GM23338 (cell line): ENCODE results near the gene TRAF3. TPM values are rescaled to one million over a fixed set of nuclear protein-coding genes. Genes with fewer than 3 reads are reported as not detected.

Experiments
- ATAC-seq: fragments of 200-7000 bp; cut with Tn5 transposase; 3 replicates; pipeline ENCODE4 v1.9.1; 2020
- DNase-seq: peaks from one replicate; pipeline ENCODE4 v3.0.0-alpha.2; 2015; ENCODE audit warnings: low spot score
- H2AFZ ChIP-seq: fragments of 200-600 bp; sonication (generic); 2 replicates; pipeline ENCODE4 v1.8.0; 2016; ENCODE audit warnings: antibody characterized with exemption, mild to moderate bottlenecking, moderate library complexity
- H3F3A ChIP-seq: fragments of 200-600 bp; sonication (generic); replicated peaks from 2 replicates; pipeline ENCODE4 v1.8.0; 2017; ENCODE audit warnings: antibody characterized with exemption, mixed run types, low read depth
- H3K27ac ChIP-seq: fragments of 200-600 bp; sonication (generic); 2 replicates; pipeline ENCODE4 v1.6.1; 2016; ENCODE audit warnings: low read depth
- H3K27me3 ChIP-seq: fragments of 200-600 bp; sonication (generic); 2 replicates; pipeline ENCODE4 v1.8.0; 2016; ENCODE audit warnings: mild to moderate bottlenecking, mixed run types, moderate library complexity; ENCODE audit not compliant: insufficient read depth
- H3K36me3 ChIP-seq: fragments of 200-600 bp; sonication (generic); 2 replicates; pipeline ENCODE4 v1.8.0; 2016; ENCODE audit warnings: mild to moderate bottlenecking; ENCODE audit not compliant: insufficient read depth
- H3K4me1 ChIP-seq: fragments of 200-600 bp; sonication (generic); 2 replicates; pipeline ENCODE4 v1.8.0; 2016; ENCODE audit warnings: mild to moderate bottlenecking, moderate library complexity; ENCODE audit not compliant: insufficient read depth
- H3K4me2 ChIP-seq: fragments of 200-600 bp; sonication (generic); 2 replicates; pipeline ENCODE4 v1.7.1; 2017; ENCODE audit warnings: mixed run types
- H3K4me3 ChIP-seq: fragments of 200-600 bp; sonication (generic); 2 replicates; pipeline ENCODE4 v1.6.1; 2016; ENCODE audit warnings: mixed run types
- H3K79me2 ChIP-seq: fragments of 200-600 bp; sonication (generic); replicated peaks from 2 replicates; pipeline ENCODE4 v1.8.0; 2017; ENCODE audit warnings: mild to moderate bottlenecking; ENCODE audit not compliant: insufficient read depth
- H3K9me2 ChIP-seq: fragments of 200-600 bp; sonication (generic); 2 replicates; pipeline ENCODE4 v1.8.0; 2017; ENCODE audit not compliant: insufficient read depth
- H4K20me1 ChIP-seq: fragments of 200-600 bp; sonication (generic); replicated peaks from 2 replicates; pipeline ENCODE4 v1.8.0; 2017; ENCODE audit warnings: mild to moderate bottlenecking; ENCODE audit not compliant: insufficient read depth
- H3K27ac Mint-ChIP-seq: 2 replicates; pipeline ENCODE4 v1.8.0; 2020; ENCODE audit warnings: inconsistent platforms, mild to moderate bottlenecking, moderate library complexity, mixed read lengths
- H3K27me3 Mint-ChIP-seq: 3 replicates; pipeline ENCODE4 v1.8.0; 2022; ENCODE audit warnings: low read depth, mild to moderate bottlenecking, moderate library complexity, mixed read lengths, inconsistent platforms; ENCODE audit not compliant: insufficient read depth, poor library complexity
- H3K36me3 Mint-ChIP-seq: 3 replicates; pipeline ENCODE4 v1.8.0; 2021; ENCODE audit warnings: low read depth, mild to moderate bottlenecking, inconsistent platforms, moderate library complexity, mixed read lengths
- H3K4me1 Mint-ChIP-seq: 3 replicates; pipeline ENCODE4 v1.8.0; 2020; ENCODE audit warnings: mild to moderate bottlenecking, inconsistent platforms, mixed read lengths
- H3K4me3 Mint-ChIP-seq: 3 replicates; pipeline ENCODE4 v1.8.0; 2021; ENCODE audit warnings: moderate library complexity, mild to moderate bottlenecking, inconsistent platforms, mixed read lengths
- H3K9me3 Mint-ChIP-seq: 3 replicates; pipeline ENCODE4 v1.8.0; 2020; ENCODE audit warnings: moderate library complexity, mild to moderate bottlenecking, inconsistent platforms, mixed read lengths
- CREB1 ChIP-seq: fragments of 250-450 bp; sonication (Bioruptor Pico); IDR thresholded peaks from 2 replicates; pipeline ENCODE4 v1.5.0; 2020; ENCODE audit warnings: low read depth, mild to moderate bottlenecking, moderate library complexity
- ETS1 ChIP-seq: IDR thresholded peaks from 2 replicates; pipeline ENCODE4 v1.6.1; 2016; ENCODE audit warnings: antibody characterized with exemption
- POLR2AphosphoS5 ChIP-seq: IDR thresholded peaks from 2 replicates; pipeline ENCODE4 v1.6.1; 2016; ENCODE audit warnings: antibody characterized with exemption, low read depth
- ZNF462 ChIP-seq: fragments of 250-450 bp; sonication (Bioruptor Pico); IDR thresholded peaks from 2 replicates; pipeline ENCODE4 v1.5.0; 2020; ENCODE audit warnings: mild to moderate bottlenecking, moderate library complexity
- polyA plus RNA-seq: library from polyadenylated mRNA; unstranded; fragments of >200 nt; fragmentation: Nextera tagmentation; extraction: Ambion mirVana; gene quantifications from 2 replicates; pipeline ENCODE4 v1.2.1, GENCODE V29; 2016
- total RNA-seq: library from RNA; depleted of rRNA; stranded (reverse); fragments of >200 nt; shearing (Covaris generic); gene quantifications from 2 replicates; pipeline ENCODE4 v1.2.3, GENCODE V29; 2014

The TRAF3 gene
- total and polyA plus RNA-seq, 2 experiments from 2014 or later: 3.7 to 9.3 TPM

GRCh38 chr14:102799684-102800562 is 22.7 kb downstream of the TRAF3 start (continued):
- TF ChIP-seq ETS1: no peak
- no peak for TF ChIP-seq ZNF462 (CRISPR knock-in tag)
- no peak for TF ChIP-seq CREB1 (CRISPR knock-in tag)
- TF ChIP-seq POLR2AphosphoS5: no peak

- Mint-ChIP-seq H3K4me3 (no peak overlapping the region), H3K27me3 (peaks cover 8% of the 10 kb centered on the region), H3K9me3 (no peaks in the 10 kb centered on the region), H3K27ac (no peak overlapping the region), H3K4me1 (peaks cover 22% of the 10 kb centered on the region), H3K36me3 (no peaks in the 10 kb centered on the region; the same call in 2 of the 3 replicates)
- Histone ChIP-seq H3K9me2 (no peaks in the 10 kb centered on the region), H3K4me1 (peaks cover 12% of the 10 kb centered on the region), H3K4me2 (no peak overlapping the region), H3K27ac (0 out of 2 replicates have a peak overlapping the region, but pooled peaks have one; percentile 32), H3K79me2 (peaks cover 16% of the 10 kb centered on the region; the same call in 1 of the 2 replicates), H3K27me3 (no peaks in the 10 kb centered on the region), H3K36me3 (no peaks in the 10 kb centered on the region), H3K4me3 (no peak overlapping the region), H3F3A (no peaks in the 10 kb centered on the region), H4K20me1 (no peaks in the 10 kb centered on the region; the same call in 1 of the 2 replicates), H2AFZ (no peak overlapping the region)
- no peak for TF ChIP-seq CREB1 (CRISPR knock-in tag)
- ATAC-seq (no peak), DNase-seq (no peak)
These were observed 25.7 kb downstream of the TRAF3 start for GRCh38 chr14:102802834-102803523.
